AG09319 (cell line): ENCODE measurements around the gene CPLX1.

Experiments used
- DNase-seq: peaks from one replicate; pipeline ENCODE4 v3.0.0-alpha.2; 2010; ENCODE audit warnings: low read depth; ENCODE audit errors: extremely low read depth
- TF ChIP-seq, protein P1 (sequence below): IDR thresholded peaks from 2 replicates; pipeline ENCODE4 v1.5.1; 2011; ENCODE audit warnings: low read depth, mild to moderate bottlenecking, inconsistent platforms, low read length, moderate library complexity

The CPLX1 gene

DNA sequence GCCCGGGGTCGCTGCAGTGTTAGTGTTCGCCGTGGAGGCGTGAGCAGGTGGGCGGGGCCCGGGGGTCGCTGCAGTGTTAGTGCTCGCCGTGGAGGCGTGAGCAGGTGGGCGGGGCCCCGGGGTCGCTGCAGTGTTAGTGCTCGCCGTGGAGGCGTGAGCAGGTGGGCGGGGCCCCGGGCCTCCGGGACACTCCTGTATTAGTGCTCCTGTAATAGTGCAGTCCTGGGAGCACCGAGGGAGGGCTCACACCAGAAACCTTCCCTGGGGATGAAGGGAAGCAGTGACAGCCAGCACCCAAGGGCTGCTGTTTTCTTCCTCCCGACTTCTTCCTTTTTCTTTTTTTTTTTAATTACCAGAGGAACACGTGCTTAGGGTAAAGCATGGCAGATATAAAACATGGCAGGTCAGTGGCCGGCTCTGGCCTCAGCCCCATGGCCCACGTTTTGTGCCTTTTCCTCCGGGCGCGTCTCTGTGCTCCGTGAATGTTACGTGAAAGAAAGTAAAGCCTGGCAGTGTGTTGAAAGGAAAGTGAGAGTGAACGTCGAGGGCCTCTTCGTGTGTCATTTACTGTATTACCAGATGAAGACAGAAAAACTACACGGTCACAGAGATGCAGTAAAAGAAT is 78.3 kb downstream of the CPLX1 start:
- TF ChIP-seq, protein P1, sequence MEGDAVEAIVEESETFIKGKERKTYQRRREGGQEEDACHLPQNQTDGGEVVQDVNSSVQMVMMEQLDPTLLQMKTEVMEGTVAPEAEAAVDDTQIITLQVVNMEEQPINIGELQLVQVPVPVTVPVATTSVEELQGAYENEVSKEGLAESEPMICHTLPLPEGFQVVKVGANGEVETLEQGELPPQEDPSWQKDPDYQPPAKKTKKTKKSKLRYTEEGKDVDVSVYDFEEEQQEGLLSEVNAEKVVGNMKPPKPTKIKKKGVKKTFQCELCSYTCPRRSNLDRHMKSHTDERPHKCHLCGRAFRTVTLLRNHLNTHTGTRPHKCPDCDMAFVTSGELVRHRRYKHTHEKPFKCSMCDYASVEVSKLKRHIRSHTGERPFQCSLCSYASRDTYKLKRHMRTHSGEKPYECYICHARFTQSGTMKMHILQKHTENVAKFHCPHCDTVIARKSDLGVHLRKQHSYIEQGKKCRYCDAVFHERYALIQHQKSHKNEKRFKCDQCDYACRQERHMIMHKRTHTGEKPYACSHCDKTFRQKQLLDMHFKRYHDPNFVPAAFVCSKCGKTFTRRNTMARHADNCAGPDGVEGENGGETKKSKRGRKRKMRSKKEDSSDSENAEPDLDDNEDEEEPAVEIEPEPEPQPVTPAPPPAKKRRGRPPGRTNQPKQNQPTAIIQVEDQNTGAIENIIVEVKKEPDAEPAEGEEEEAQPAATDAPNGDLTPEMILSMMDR, result no peak
- no peak for DNase-seq

DNA sequence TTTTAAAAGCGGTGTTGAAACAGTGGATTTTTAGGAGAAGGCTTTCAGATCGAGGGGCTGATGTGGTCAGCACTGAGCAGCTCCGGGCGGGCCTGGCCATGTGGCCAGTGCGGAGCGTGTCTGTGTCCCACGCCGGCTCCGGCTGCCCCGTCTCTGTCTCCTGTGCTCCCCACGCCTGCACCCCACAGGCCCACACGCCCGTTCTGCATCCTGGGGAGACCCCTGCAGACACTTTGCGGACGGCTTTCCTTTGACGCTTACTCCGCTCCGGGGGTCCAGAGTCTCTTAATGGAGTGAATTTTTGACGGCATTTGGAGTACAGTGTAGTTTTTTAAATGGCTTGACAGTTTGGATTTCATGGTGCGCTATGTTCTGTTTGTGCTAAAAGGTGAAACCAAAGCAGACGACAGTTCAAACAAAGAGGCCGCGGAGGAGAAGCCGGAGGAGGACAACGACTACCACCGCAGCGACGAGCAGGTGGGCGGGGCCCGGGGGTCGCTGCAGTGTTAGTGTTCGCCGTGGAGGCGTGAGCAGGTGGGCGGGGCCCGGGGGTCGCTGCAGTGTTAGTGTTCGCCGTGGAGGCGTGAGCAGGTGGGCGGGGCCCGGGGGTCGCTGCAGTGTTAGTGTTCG is 81.6 kb downstream of the CPLX1 start:
- no peak for DNase-seq
- TF ChIP-seq, protein P1, result no peak

DNA sequence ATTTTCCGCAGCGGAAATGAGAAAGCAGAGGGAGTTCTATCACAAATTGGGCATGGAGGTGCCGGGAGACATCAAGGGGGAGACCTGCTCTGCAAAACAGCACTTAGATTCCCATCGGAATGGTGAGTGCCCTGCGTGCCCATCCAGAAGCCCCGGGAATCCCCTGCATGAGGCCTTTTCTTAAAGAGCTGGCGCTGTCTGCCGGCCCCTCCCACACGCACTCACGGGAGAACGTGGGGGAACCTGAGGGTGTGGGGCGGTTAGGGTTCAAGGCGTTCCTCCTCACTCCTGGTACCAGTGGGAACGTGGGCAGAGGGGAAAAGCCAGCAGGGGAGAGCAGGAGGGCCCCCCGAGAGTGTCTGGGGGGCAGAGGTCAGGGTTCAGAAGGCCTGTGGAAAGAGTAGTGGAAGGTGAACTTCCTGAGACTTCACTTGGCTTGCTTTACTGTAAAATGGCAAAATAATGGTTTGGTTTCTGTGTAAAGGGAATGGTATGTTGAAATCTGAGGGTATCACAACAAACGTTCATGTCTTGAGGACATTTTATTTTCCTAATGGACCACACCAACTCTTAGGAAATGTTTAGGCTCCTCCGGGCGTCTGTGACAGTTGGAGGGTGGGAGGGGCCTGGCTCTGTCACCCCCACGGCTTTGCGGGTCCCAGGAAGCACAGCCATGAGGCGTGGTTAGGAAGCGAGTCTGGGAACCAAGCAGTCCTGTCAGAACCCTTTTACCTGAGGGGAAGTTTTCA is 82.3 kb downstream of the CPLX1 start:
- DNase-seq, result no peak
- TF ChIP-seq, protein P1, result no peak

DNA sequence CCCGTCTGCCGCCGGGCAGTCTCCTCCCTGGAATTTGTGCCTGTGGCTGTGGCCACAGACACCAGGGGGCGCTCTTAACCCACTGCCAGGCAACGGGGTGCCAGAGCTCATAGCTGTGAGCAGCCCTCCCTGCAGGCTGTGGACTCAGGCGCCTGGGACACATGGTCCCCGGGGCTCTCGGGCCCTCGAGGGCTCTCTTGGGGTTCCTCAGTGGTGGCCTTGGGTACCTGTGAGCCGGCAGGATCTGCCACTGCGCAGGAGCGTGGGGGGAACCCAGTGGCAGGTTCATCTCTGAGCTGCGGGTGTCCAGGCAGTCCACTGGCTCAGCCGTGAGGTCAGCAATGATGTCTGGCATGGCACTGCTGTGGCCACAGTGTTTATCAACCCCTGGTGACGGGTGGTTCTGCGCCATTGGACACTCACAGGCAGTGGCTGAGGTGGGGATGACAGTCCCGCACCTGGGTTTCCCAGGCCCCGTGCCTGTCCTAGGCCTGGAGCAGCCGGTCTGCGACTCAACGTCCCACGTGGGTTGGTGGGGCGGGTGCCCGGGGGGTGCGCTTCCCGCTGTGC is 83.1 kb downstream of the CPLX1 start:
- DNase-seq, result no peak
- TF ChIP-seq, protein P1, result peak; percentile 86

DNA sequence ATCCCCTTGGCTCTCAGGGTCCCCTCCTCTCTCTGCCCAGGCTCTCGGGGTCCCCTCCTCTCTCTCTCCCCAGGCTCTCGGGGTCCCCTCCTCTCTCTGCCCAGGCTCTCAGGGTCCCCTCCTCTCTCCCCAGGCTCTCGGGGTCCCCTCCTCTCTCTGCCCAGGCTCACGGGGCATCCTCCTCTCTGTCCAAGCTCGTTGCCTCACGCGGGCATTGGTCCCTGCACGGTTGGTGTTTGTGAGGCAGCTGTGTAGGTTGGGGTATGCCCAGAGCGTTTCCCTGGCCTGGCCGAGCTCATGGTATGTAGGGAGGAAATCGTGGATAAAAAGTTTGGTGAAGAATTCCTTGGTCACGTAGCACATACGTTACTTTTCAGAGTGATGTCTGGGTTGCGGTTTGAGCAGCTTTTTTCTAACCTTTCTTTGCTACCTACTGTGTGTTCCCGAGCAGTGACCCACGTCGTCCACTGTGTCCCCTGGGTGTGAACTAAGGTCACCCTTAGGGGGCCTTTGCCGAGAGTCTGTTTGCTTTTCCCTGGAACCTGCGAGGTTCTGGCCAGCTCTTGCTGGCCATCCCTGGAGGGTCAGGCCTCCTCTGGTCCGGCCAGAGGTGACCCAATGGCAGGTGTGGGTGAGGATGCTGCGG is 83.7 kb downstream of the CPLX1 start:
- no peak for DNase-seq

DNA sequence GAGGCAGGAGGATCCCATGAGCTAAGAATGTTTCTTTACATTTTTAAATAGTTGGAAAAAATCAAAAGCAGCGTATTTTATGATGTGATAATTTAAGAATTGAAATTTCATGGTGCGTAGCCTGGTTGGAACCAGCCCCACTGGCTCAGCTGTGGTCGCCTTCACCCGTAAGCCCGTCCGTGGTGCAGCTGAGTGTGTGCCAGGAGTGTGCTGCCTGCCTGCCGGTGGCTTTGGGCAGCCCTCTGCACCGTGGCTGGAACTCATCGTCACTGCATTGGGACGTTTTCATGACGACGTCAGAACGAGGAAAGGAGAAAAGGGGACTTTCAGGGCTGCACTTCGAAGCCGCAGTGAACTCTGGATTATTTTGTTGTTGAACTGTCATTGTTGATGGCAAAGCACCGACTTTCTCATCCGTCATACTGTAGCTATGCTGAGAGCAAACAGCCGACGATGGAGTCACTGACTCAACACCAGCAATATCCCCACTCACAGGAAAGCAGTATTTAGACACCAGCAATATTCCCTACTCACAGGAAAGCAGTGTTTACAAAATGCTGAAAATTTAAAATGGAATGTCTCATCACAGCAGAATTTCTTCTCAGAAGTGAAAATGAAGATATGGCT is 85.2 kb downstream of the CPLX1 start:
- no peak for DNase-seq
- TF ChIP-seq, protein P1, result no peak

More for the DNA sequence above, 83.7 kb downstream of the CPLX1 start:
- TF ChIP-seq, protein P1, result no peak
